MM.1S (cell line): Measurements from ENCODE around the gene GIMAP2.

Experiments
- DNase-seq: peaks from one replicate; pipeline ENCODE4 v3.0.0-alpha.2; 2015
- H2AFZ ChIP-seq: fragments of 300-600 bp; sonication (generic); 2 replicates; pipeline ENCODE4 v1.6.0; 2016; ENCODE audit warnings: antibody characterized with exemption, low read length
- H3F3A ChIP-seq: fragments of 300-600 bp; sonication (generic); 2 replicates; pipeline ENCODE4 v1.6.1; 2016; ENCODE audit warnings: mild to moderate bottlenecking, antibody characterized with exemption, low read length, moderate library complexity, mixed read lengths; ENCODE audit not compliant: insufficient read depth
- H3K27ac ChIP-seq: fragments of 300-600 bp; sonication (generic); 2 replicates; pipeline ENCODE4 v1.5.1; 2016; ENCODE audit warnings: mild to moderate bottlenecking, low read length
- H3K27me3 ChIP-seq: fragments of 300-600 bp; sonication (generic); replicated peaks from 2 replicates; pipeline ENCODE4 v1.6.0; 2016; ENCODE audit warnings: low read length; ENCODE audit not compliant: insufficient read depth
- H3K36me3 ChIP-seq: fragments of 300-600 bp; sonication (generic); replicated peaks from 2 replicates; pipeline ENCODE4 v1.6.1; 2016; ENCODE audit warnings: mild to moderate bottlenecking, low read length, mixed read lengths; ENCODE audit not compliant: insufficient read depth
- H3K4me1 ChIP-seq: fragments of 300-600 bp; sonication (generic); 2 replicates; pipeline ENCODE4 v1.6.1; 2016; ENCODE audit warnings: low read length, mixed read lengths
- H3K4me2 ChIP-seq: fragments of 300-600 bp; sonication (generic); 2 replicates; pipeline ENCODE4 v1.6.0; 2016; ENCODE audit warnings: low read depth, low read length
- H3K4me3 ChIP-seq: fragments of 300-600 bp; sonication (generic); 2 replicates; pipeline ENCODE4 v1.5.1; 2016; ENCODE audit warnings: low read length, mixed read lengths
- H3K79me2 ChIP-seq: fragments of 300-600 bp; sonication (generic); 2 replicates; pipeline ENCODE4 v1.6.1; 2016; ENCODE audit warnings: mixed run types, low read length, mixed read lengths
- H3K9ac ChIP-seq: fragments of 300-600 bp; sonication (generic); 2 replicates; pipeline ENCODE4 v1.6.1; 2016; ENCODE audit warnings: low read length, mixed read lengths
- H3K9me2 ChIP-seq: fragments of 300-600 bp; sonication (generic); replicated peaks from 2 replicates; pipeline ENCODE4 v1.6.1; 2016; ENCODE audit warnings: mild to moderate bottlenecking, low read length, mixed read lengths; ENCODE audit not compliant: insufficient read depth
- H3K9me3 ChIP-seq: fragments of 300-600 bp; sonication (generic); replicated peaks from 2 replicates; pipeline ENCODE4 v1.6.1; 2016; ENCODE audit warnings: mild to moderate bottlenecking, low read length, mixed read lengths; ENCODE audit not compliant: insufficient read depth
- H4K20me1 ChIP-seq: fragments of 300-600 bp; sonication (generic); 2 replicates; pipeline ENCODE4 v1.6.1; 2016; ENCODE audit warnings: mild to moderate bottlenecking, low read length, moderate library complexity, mixed read lengths; ENCODE audit not compliant: insufficient read depth
- EZH2 ChIP-seq: fragments of 300-600 bp; sonication (generic); optimal IDR thresholded peaks from 2 replicates; pipeline ENCODE3; 2017; ENCODE audit warnings: low read depth, mild to moderate bottlenecking, antibody characterized with exemption, low read length, mixed read lengths
- EZH2phosphoT487 ChIP-seq: fragments of 300-600 bp; sonication (generic); IDR thresholded peaks from 2 replicates; pipeline ENCODE4 v1.6.1; 2018; ENCODE audit warnings: antibody characterized with exemption, low read length
- TF ChIP-seq, protein P1 (sequence below): fragments of 300-600 bp; sonication (generic); IDR thresholded peaks from 2 replicates; pipeline ENCODE4 v1.5.1; 2016; ENCODE audit warnings: antibody characterized with exemption, low read length, mixed read lengths

GIMAP2 gene

DNA sequence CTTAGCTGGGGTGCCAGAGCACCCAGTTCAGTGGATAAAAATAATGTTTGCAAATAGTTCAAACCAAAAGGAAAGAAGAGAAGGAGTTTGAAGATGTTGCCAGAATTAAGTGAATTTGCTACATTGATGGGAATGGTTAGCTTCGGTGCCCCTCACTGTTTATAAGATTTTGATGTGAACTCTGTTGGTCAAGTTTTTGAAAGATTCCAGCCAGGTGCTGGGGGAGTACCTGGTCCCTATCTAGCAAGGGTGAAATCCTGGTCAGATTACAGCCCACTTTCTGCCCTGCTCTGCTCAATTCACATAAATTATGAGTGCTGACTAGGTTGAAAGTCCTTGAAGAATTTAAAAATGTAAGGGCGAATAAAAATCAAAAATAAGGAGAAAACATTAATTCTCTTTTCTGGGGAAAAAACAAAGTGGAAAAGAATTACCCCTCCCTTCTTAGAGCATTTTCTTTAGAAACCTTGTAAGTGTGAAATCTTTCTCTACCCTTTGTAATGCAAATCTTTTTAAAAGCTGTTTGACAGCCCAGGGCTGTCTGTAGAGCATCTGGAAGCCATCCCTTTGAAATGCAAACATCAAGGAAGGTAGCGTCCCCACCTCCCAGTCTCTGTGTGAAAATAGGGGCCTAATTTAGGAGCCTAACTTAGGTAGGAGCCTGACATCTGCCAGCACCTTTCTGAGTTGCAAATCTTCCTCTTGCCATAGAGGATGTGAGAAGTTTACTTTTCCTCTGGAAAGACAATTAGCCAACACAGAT lies 50.3 kb downstream of the GIMAP2 start:
- no peak overlapping the region for H2AFZ ChIP-seq
- no peaks in the 10 kb centered on the region for H3K9me2 ChIP-seq
- H3K4me2 ChIP-seq = no peak overlapping the region
- no peaks in the 10 kb centered on the region for H3F3A ChIP-seq
- no peak overlapping the region for H3K9ac ChIP-seq
- no peak for TF ChIP-seq EZH2
- TF ChIP-seq, protein P1, sequence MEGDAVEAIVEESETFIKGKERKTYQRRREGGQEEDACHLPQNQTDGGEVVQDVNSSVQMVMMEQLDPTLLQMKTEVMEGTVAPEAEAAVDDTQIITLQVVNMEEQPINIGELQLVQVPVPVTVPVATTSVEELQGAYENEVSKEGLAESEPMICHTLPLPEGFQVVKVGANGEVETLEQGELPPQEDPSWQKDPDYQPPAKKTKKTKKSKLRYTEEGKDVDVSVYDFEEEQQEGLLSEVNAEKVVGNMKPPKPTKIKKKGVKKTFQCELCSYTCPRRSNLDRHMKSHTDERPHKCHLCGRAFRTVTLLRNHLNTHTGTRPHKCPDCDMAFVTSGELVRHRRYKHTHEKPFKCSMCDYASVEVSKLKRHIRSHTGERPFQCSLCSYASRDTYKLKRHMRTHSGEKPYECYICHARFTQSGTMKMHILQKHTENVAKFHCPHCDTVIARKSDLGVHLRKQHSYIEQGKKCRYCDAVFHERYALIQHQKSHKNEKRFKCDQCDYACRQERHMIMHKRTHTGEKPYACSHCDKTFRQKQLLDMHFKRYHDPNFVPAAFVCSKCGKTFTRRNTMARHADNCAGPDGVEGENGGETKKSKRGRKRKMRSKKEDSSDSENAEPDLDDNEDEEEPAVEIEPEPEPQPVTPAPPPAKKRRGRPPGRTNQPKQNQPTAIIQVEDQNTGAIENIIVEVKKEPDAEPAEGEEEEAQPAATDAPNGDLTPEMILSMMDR = no peak
- TF ChIP-seq EZH2phosphoT487 = no peak
- DNase-seq = no peak
- no peaks in the 10 kb centered on the region for H3K27me3 ChIP-seq
- no peak overlapping the region for H3K27ac ChIP-seq
- H4K20me1 ChIP-seq = no peaks in the 10 kb centered on the region
- H3K4me3 ChIP-seq = no peak overlapping the region
- no peaks in the 10 kb centered on the region for H3K36me3 ChIP-seq
- no peaks in the 10 kb centered on the region for H3K9me3 ChIP-seq
- no peaks in the 10 kb centered on the region for H3K79me2 ChIP-seq
- no peaks in the 10 kb centered on the region for H3K4me1 ChIP-seq

DNA sequence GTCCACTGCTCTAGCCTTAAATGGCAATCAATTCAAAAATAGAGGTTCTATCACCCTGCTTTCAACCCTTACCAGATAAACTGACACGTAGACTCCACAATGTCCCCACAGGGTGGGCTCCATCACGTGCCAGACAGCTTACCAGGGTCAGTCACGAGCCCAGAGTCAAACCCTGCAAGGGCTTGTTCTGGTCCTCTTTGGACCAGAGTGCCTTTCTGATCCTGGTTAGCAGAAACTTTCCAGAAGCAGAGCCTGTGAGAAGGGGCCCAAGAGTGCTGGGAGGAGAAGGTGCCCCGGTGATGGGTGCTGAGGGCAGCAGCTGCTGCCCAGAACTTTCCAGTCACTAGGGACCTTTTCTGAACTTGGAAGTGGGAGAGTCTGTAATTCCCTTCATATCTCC lies 51.4 kb downstream of the GIMAP2 start:
- H3K79me2 ChIP-seq = no peaks in the 10 kb centered on the region
- no peak overlapping the region for H3K4me2 ChIP-seq

DNA sequence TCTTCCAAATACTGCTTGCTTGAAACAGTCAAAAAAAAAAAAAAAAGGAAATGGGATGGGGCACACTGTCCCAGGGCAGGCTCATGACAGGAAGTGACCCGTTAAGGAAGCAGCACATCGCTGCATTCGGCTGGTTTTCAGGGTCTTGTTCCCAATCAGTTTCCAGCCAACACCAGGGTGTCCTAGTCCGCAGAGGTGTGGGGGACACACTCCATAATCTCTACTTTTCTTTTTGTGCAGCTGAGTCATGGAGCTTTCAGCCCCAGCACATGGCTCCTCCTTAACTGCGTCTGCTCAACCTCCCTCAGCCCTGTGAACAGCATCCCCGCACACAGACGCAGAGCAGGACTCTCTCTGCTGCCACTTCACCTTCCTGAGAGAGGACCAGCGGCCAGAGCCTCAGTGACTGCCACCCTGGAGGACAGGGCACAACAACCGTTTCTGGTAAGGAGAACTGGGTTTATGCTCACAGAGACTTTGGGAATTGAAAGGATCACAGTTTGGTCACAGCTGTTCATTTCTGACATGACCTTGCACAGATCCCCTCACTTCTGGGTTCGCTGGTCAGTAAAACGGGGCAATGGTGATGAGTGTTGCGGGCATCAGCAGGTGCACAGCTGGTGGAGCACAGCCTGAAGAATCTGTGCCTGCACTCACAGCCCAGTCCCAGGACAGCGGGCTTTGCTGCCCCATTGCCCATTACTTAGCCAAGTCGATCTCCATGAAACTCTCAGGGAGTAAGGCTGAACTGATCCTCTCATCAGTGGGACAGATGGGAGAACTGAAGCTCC lies 52.0 kb downstream of the GIMAP2 start, which contains the start of gene GIMAP5:
TSS of gene GIMAP5 (plus strand) at position 154 of the 791 bp plus-strand sequence. CDS start 3,467 bp downstream, outside the sequence.
- H3K4me3 ChIP-seq = no peak within 1 kb of the TSS
- no peaks in the 10 kb centered on the region for H3K27me3 ChIP-seq
- H3K9me2 ChIP-seq = no peaks in the 10 kb centered on the region
- no peaks in the 10 kb centered on the region for H3K4me1 ChIP-seq
- TF ChIP-seq, protein P1 = no peak
- no peak within 1 kb of the TSS; the same call in 1 of the 2 replicates for H3K4me2 ChIP-seq
- no peaks in the 10 kb centered on the region for H3F3A ChIP-seq
- no peak within 1 kb of the TSS for H3K27ac ChIP-seq
- no peaks in the 10 kb centered on the region for H4K20me1 ChIP-seq
- H3K36me3 ChIP-seq = no peaks in the 10 kb centered on the region
- H2AFZ ChIP-seq = peak within 1 kb of the TSS; percentile 16; the same call in 1 of the 2 replicates
- H3K9me3 ChIP-seq = no peaks in the 10 kb centered on the region
- H3K79me2 ChIP-seq = no peaks in the 10 kb centered on the region
- no peak for DNase-seq
- no peak within 1 kb of the TSS for H3K9ac ChIP-seq

More for the DNA sequence above, 51.4 kb downstream of the GIMAP2 start:
- no peak overlapping the region for H3K4me3 ChIP-seq
- no peaks in the 10 kb centered on the region for H3F3A ChIP-seq
- H4K20me1 ChIP-seq = no peaks in the 10 kb centered on the region
- no peak overlapping the region for H2AFZ ChIP-seq
- no peaks in the 10 kb centered on the region for H3K36me3 ChIP-seq
- H3K27ac ChIP-seq = no peak overlapping the region
- TF ChIP-seq EZH2 (no peak), EZH2phosphoT487 (no peak)
- TF ChIP-seq, protein P1 = no peak
- H3K9me2 ChIP-seq = no peaks in the 10 kb centered on the region
- no peaks in the 10 kb centered on the region for H3K9me3 ChIP-seq
- no peaks in the 10 kb centered on the region for H3K4me1 ChIP-seq
- no peaks in the 10 kb centered on the region for H3K27me3 ChIP-seq
- no peak for DNase-seq
- H3K9ac ChIP-seq = no peak overlapping the region
